Keratinocyte (primary cell): ENCODE results near the gene EGFL8.

Experiments used
- CTCF ChIP-seq, 3 experiments: IDR thresholded peaks in 1 of 3; conservative IDR thresholded peaks in 1 of 3; optimal IDR thresholded peaks in 1 of 3; 2 replicates in 2 of 3; 3 replicates in 1 of 3; pipeline versions ENCODE3 to v1.5.1; 2011; ENCODE audit warnings: low read length in 3 of 3, mild to moderate bottlenecking in 3 of 3, moderate library complexity in 2 of 3, control low read depth in 1 of 3, inconsistent platforms in 1 of 3; ENCODE audit not compliant: insufficient read depth in 2 of 3; ENCODE audit errors: extremely low read depth in 1 of 3
- EZH2 ChIP-seq: IDR thresholded peaks from one replicate; pipeline ENCODE4 v1.6.1; 2012; ENCODE audit warnings: inconsistent platforms, mild to moderate bottlenecking, low read length, moderate library complexity

- TF ChIP-seq CTCF (optimal IDR thresholded peaks at IDR 0.05 in 1 of 3, IDR thresholded peaks at IDR 0.05 in 1 of 3, conservative IDR thresholded peaks at IDR 0.05 in 1 of 3; ENCODE audit: extremely low read depth in 1 of 3, insufficient read depth in 2 of 3, low read length in 3 of 3) (no peak), EZH2 (no peak)
Measured at GRCh38 chr6:32192608-32193039, 28.2 kb downstream of the EGFL8 start, which contains the start of gene GPSM3.
